A549 (cell line): ENCODE data around the gene ANXA2. TPM values are rescaled to one million over a fixed set of nuclear protein-coding genes. Genes with fewer than 3 reads are reported as not detected.

ENCODE experiments used
- ATAC-seq, 2 experiments: fragments of 200-7000 bp in 1 of 2; fragments of >200 bp in 1 of 2; cut with Nextera tagmentation in 1 of 2; cut with Tn5 transposase in 1 of 2; 3 replicates each; pipeline versions ENCODE4 v1.8.0 to v1.9.1; 2018 to 2020; ENCODE audit warnings: mild to moderate bottlenecking in 1 of 2, moderate library complexity in 1 of 2
- CTCF ChIA-PET: fragments of 300-600 bp; sonication (Branson Sonifier 250); formaldehyde crosslinking; extraction: SDS; loops from one replicate; lab custom pipeline; 2021; ENCODE audit warnings: antibody characterized with exemption, inconsistent platforms; lab: Yijun Ruan, JAX
- POLR2A ChIA-PET: fragments of 350-600 bp; formaldehyde crosslinking; extraction: SDS; loops from one replicate; lab custom pipeline; 2021; ENCODE audit warnings: antibody characterized with exemption, inconsistent platforms; lab: Yijun Ruan, JAX
- DNase-seq, 2 experiments: peaks; one replicate each; pipeline versions ENCODE4 v3.0.0 to v3.0.0-alpha.2; 2011 to 2016; ENCODE audit warnings: low read depth in 1 of 2, low spot score in 1 of 2
- FAIRE-seq: peaks from 2 replicates; lab custom pipeline; 2011; peaks lifted over from hg19 to GRCh38; lab: Jason Lieb, UNC
- H3K27ac ChIP-seq, 2 experiments: fragments of >200 bp; sonication (Bioruptor Twin); formaldehyde crosslinking; 3 replicates each; pipeline ENCODE4 v1.5.1; 2016 to 2017
- H3K4me1 ChIP-seq: fragments of >200 bp; sonication (Bioruptor Twin); formaldehyde crosslinking; 3 replicates; pipeline ENCODE4 v1.6.1; 2016
- H3K4me2 ChIP-seq: fragments of >200 bp; sonication (Bioruptor Twin); formaldehyde crosslinking; 3 replicates; pipeline ENCODE4 v1.6.1; 2016
- H3K4me3 ChIP-seq: fragments of >200 bp; sonication (Bioruptor Twin); formaldehyde crosslinking; 3 replicates; pipeline ENCODE4 v1.5.1; 2016
- H3K9me3 ChIP-seq: fragments of >200 bp; sonication (Bioruptor Twin); formaldehyde crosslinking; 3 replicates; pipeline ENCODE4 v1.6.1; 2016
- CBX2 ChIP-seq: fragments of 200-600 bp; sonication (generic); IDR thresholded peaks from 2 replicates; pipeline ENCODE4 v1.6.1; 2016; ENCODE audit warnings: low read depth, mild to moderate bottlenecking, borderline replicate concordance
- CHD2 ChIP-seq: fragments of 150-350 bp; IDR thresholded peaks from 2 replicates; pipeline ENCODE4 v1.6.1; 2014; ENCODE audit warnings: low read length; ENCODE audit not compliant: partially characterized antibody
- CHD4 ChIP-seq: fragments of 200-600 bp; sonication (generic); IDR thresholded peaks from 2 replicates; pipeline ENCODE4 v1.6.1; 2016; ENCODE audit warnings: antibody characterized with exemption, mild to moderate bottlenecking, borderline replicate concordance
- CTCF ChIP-seq: fragments of >200 bp; sonication (Bioruptor Twin); formaldehyde crosslinking; IDR thresholded peaks from 3 replicates; pipeline ENCODE4 v1.5.1; 2016
- EHMT2 ChIP-seq: fragments of 200-600 bp; sonication (generic); IDR thresholded peaks from 2 replicates; pipeline ENCODE4 v1.6.1; 2016; ENCODE audit warnings: antibody characterized with exemption, low read depth, mild to moderate bottlenecking, moderate library complexity
- ELK1 ChIP-seq: fragments of 150-350 bp; IDR thresholded peaks from 2 replicates; pipeline ENCODE4 v1.6.1; 2014; ENCODE audit warnings: low read depth, mild to moderate bottlenecking, low read length
- EP300 ChIP-seq, 2 experiments: fragments of >200 bp; sonication (Bioruptor Twin); formaldehyde crosslinking; IDR thresholded peaks; 2 replicates in 1 of 2; 3 replicates in 1 of 2; pipeline ENCODE4 v1.6.1; 2016 to 2017
- ESRRA ChIP-seq: fragments of 150-350 bp; IDR thresholded peaks from 2 replicates; pipeline ENCODE4 v1.6.1; 2014; ENCODE audit warnings: mild to moderate bottlenecking, low read length, borderline replicate concordance
- FOSB ChIP-seq: fragments of 250-450 bp; sonication (Bioruptor Pico); IDR thresholded peaks from 2 replicates; pipeline ENCODE4 v1.5.0; 2020; ENCODE audit warnings: mild to moderate bottlenecking, moderate library complexity
- FOSL2 ChIP-seq, 2 experiments: fragments of 450-650 bp in 1 of 2; fragments of >200 bp in 1 of 2; sonication (Bioruptor Twin) in 1 of 2; formaldehyde crosslinking; IDR thresholded peaks; 2 replicates each; pipeline versions ENCODE4 v1.5.0 to v1.6.1; 2016 to 2020; ENCODE audit warnings: mild to moderate bottlenecking in 1 of 2, moderate library complexity in 1 of 2
- GATA3 ChIP-seq: IDR thresholded peaks from 2 replicates; pipeline ENCODE4 v1.6.1; 2012; ENCODE audit warnings: borderline replicate concordance
- HES2 ChIP-seq: fragments of >200 bp; sonication (Bioruptor Twin); formaldehyde crosslinking; IDR thresholded peaks from 2 replicates; pipeline ENCODE4 v1.6.1; 2016
- HMGXB4 ChIP-seq: fragments of 250-450 bp; sonication (Bioruptor Pico); IDR thresholded peaks from 2 replicates; pipeline ENCODE4 v1.5.0; 2021; ENCODE audit warnings: mild to moderate bottlenecking, moderate library complexity, borderline replicate concordance
- HOXB13 ChIP-seq: fragments of 250-450 bp; sonication (Bioruptor Pico); IDR thresholded peaks from 2 replicates; pipeline ENCODE4 v1.5.0; 2020; ENCODE audit warnings: low read depth, mild to moderate bottlenecking, moderate library complexity
- JUNB ChIP-seq: fragments of >200 bp; sonication (Bioruptor Twin); formaldehyde crosslinking; IDR thresholded peaks from 2 replicates; pipeline ENCODE4 v1.6.1; 2016
- KDM1A ChIP-seq: fragments of 200-600 bp; sonication (generic); IDR thresholded peaks from 2 replicates; pipeline ENCODE4 v1.6.1; 2016; ENCODE audit warnings: low read depth, mild to moderate bottlenecking
- MAFK ChIP-seq: fragments of 450-650 bp; IDR thresholded peaks from 2 replicates; pipeline ENCODE4 v1.6.1; 2014; ENCODE audit not compliant: partially characterized antibody
- MYC ChIP-seq: IDR thresholded peaks from 2 replicates; pipeline ENCODE4 v1.6.1; 2012; ENCODE audit warnings: mild to moderate bottlenecking, inconsistent platforms, low read length, improper control_type of control experiment, borderline replicate concordance
- NFE2L2 ChIP-seq: fragments of 150-350 bp; conservative IDR thresholded peaks from 2 replicates; pipeline ENCODE4 v1.6.1; 2014; ENCODE audit warnings: low read length
- NR3C1 ChIP-seq: fragments of >200 bp; sonication (Bioruptor Twin); formaldehyde crosslinking; IDR thresholded peaks from 3 replicates; pipeline ENCODE4 v1.6.1; 2017
- POLR2A ChIP-seq: IDR thresholded peaks from 2 replicates; pipeline ENCODE4 v1.6.1; 2012; ENCODE audit warnings: mild to moderate bottlenecking, low read length
- RAD21 ChIP-seq, 2 experiments: fragments of >200 bp in 1 of 2; sonication (Bioruptor Twin) in 1 of 2; formaldehyde crosslinking in 1 of 2; IDR thresholded peaks in 1 of 2; conservative IDR thresholded peaks in 1 of 2; 2 replicates in 1 of 2; 3 replicates in 1 of 2; pipeline ENCODE4 v1.6.1; 2012 to 2018; ENCODE audit warnings: inconsistent platforms in 1 of 2
- RARB ChIP-seq: fragments of 250-450 bp; sonication (Bioruptor Pico); IDR thresholded peaks from 2 replicates; pipeline ENCODE4 v1.8.0; 2021; ENCODE audit warnings: mild to moderate bottlenecking, moderate library complexity
- RNF2 ChIP-seq: fragments of 200-600 bp; sonication (generic); IDR thresholded peaks from 2 replicates; pipeline ENCODE4 v1.6.1; 2016; ENCODE audit warnings: low read depth, mild to moderate bottlenecking, antibody characterized with exemption, moderate library complexity, borderline replicate concordance
- SREBF2 ChIP-seq: fragments of 450-650 bp; IDR thresholded peaks from 2 replicates; pipeline ENCODE4 v1.6.1; 2014; ENCODE audit warnings: mild to moderate bottlenecking, moderate library complexity
- USF2 ChIP-seq: fragments of 450-650 bp; IDR thresholded peaks from 2 replicates; pipeline ENCODE4 v1.6.1; 2014; ENCODE audit warnings: antibody characterized with exemption
- WGBS: methylation state at CpG from one replicate; pipeline ENCODE4 v1.1.6; 2017; ENCODE audit errors: missing lambda C conversion rate; 5-methylcytosine and 5-hydroxymethylcytosine counted together
- polyA plus RNA-seq, 4 experiments: library from polyadenylated mRNA; depleted of rRNA in 3 of 4; stranded (reverse); fragments of >200 nt; fragmentation: RNase III in 1 of 4; extraction: RNeasy Plus Mini Kit Qiagen cat#74134 plus additional on column Dnase treatment in 1 of 4; gene quantifications; 2 replicates in 3 of 4; 3 replicates in 1 of 4; pipeline ENCODE4 v1.2.3, GENCODE V29; 2011 to 2017

ANXA2 gene
- polyA plus RNA-seq, 2 of the 4 experiments (the other 2 are of a cell fraction), result 4,707 to 5,746 TPM

- TF ChIP-seq RAD21 (conservative IDR thresholded peaks at IDR 0.05 in 1 of 2, IDR thresholded peaks at IDR 0.05 in 1 of 2) (no peak), HOXB13 (no peak), ESRRA (no peak)
These were observed 26.2 kb upstream of the ANXA2 start (continued) for GRCh38 chr15:60424006-60424405.

GRCh38 chr15:60423537-60423936 is 25.8 kb upstream of the ANXA2 start:
- Histone ChIP-seq H3K4me2 (peak overlapping the region; percentile 32), H3K27ac (peak overlapping the region; percentile 2 to 62; a peak in 2 of 6 replicates), H3K4me1 (peaks cover 73% of the 10 kb centered on the region), H3K9me3 (no peaks in the 10 kb centered on the region), H3K4me3 (no peak overlapping the region)
- TF ChIP-seq HMGXB4, result no peak
- TF ChIP-seq NR3C1, result no peak
- TF ChIP-seq MAFK, result peak; percentile 91
- no peak for TF ChIP-seq CHD4
- no peak for TF ChIP-seq CTCF
- TF ChIP-seq CHD2, result no peak
- FAIRE-seq (peak; percentile 68), DNase-seq (peak; percentile 29 to 80), ATAC-seq (peak; percentile 77 to 81; a peak in 4 of 6 replicates)
- POLR2A ChIA-PET, result interaction anchor here (6.8 kb wide), 1 partner anchor 28 kb away, joined by 66 read pairs; the partner anchor contains the start of gene ANXA2
- CTCF ChIA-PET, result interaction anchor here (0.8 to 1.4 kb wide), 6 partner anchors 9 to 64 kb away, joined by 3 to 7 read pairs (median 3); no protein-coding TSS in a partner anchor
- 14% methylated on average over 2 of the region's 2 CpGs for WGBS

GRCh38 chr15:60421544-60421943 is 23.8 kb upstream of the ANXA2 start:
- ChIA-PET CTCF (interaction anchor here (0.6 to 1.5 kb wide), 9 partner anchors 8 to 830 kb away, joined by 3 to 11 read pairs (median 3); no protein-coding TSS in a partner anchor), POLR2A (interaction anchor here (0.8 to 6.8 kb wide), 5 partner anchors 21 to 733 kb away, joined by 3 to 66 read pairs (median 4); partner anchors contain the start of genes ANXA2 and BNIP2)
- peak overlapping the region; percentile 54 for H3K4me2 ChIP-seq

GRCh38 chr15:60420203-60420716 is 22.5 kb upstream of the ANXA2 start:
- DNase-seq (no peak), ATAC-seq (no peak), FAIRE-seq (peak; percentile 92)
- Histone ChIP-seq H3K4me1 (peaks cover 50% of the 10 kb centered on the region), H3K27ac (peak overlapping the region; percentile 0 to 62; a peak in 2 of 6 replicates), H3K4me2 (peak overlapping the region; percentile 54; the same call in 1 of the 3 replicates), H3K9me3 (no peaks in the 10 kb centered on the region), H3K4me3 (no peak overlapping the region)
- no peak for TF ChIP-seq HES2
- no peak for TF ChIP-seq CBX2
- TF ChIP-seq ELK1, result no peak
- no peak for TF ChIP-seq NR3C1
- TF ChIP-seq EP300 (IDR thresholded peaks at IDR 0.05), result no peak
- no peak for TF ChIP-seq RARB (CRISPR knock-in tag)
- no peak for TF ChIP-seq MYC
- no peak for TF ChIP-seq CHD2
- no peak for TF ChIP-seq POLR2A
- TF ChIP-seq NFE2L2, result no peak
- TF ChIP-seq RNF2, result no peak
- no peak for TF ChIP-seq EHMT2
- no peak for TF ChIP-seq USF2
- TF ChIP-seq SREBF2, result no peak
- TF ChIP-seq KDM1A, result no peak
- CTCF ChIA-PET, result interaction anchor here (0.6 to 1.2 kb wide), 4 partner anchors 19 to 60 kb away, joined by 3 to 5 read pairs (median 4); no protein-coding TSS in a partner anchor
- 96% methylated on average over 2 of the region's 2 CpGs for WGBS
- POLR2A ChIA-PET, result interaction anchor here (6.8 kb wide), 1 partner anchor 25 kb away, joined by 66 read pairs; the partner anchor contains the start of gene ANXA2

More at GRCh38 chr15:60421544-60421943, 23.8 kb upstream of the ANXA2 start:
- FAIRE-seq, result no peak
- no peak overlapping the region for H3K4me3 ChIP-seq
- peak in 1 of 2 experiments; percentile 38; a peak in 2 of 6 replicates for ATAC-seq
- TF ChIP-seq FOSL2 (IDR thresholded peaks at IDR 0.05) (0 out of 2 replicates have a peak, but pooled peaks have one; percentile 23), FOSL2 (CRISPR knock-in tag; IDR thresholded peaks at IDR 0.05) (0 out of 2 replicates have a peak, but pooled peaks have one; percentile 48), FOSB (no peak), GATA3 (peak; percentile 23; the same call in 1 of the 2 replicates), JUNB (peak; percentile 29; the same call in 1 of the 2 replicates), CHD4 (no peak), HOXB13 (no peak)
- H3K4me1 ChIP-seq, result peaks cover 55% of the 10 kb centered on the region
- peak overlapping the region; percentile 61 to 62; a peak in 4 of 6 replicates for H3K27ac ChIP-seq
- no peaks in the 10 kb centered on the region for H3K9me3 ChIP-seq
- DNase-seq, result peak in 1 of 2 experiments; percentile 39
- WGBS, result 5% methylated on average over 1 of the region's 1 CpG
